Measurements from ENCODE around the gene CDC25B. TPM values are rescaled to one million over a fixed set of nuclear protein-coding genes. Genes with fewer than 3 reads are reported as not detected.

Gene CDC25B
- total RNA-seq, 1 experiment from 2014 or later = 223 TPM

DNA sequence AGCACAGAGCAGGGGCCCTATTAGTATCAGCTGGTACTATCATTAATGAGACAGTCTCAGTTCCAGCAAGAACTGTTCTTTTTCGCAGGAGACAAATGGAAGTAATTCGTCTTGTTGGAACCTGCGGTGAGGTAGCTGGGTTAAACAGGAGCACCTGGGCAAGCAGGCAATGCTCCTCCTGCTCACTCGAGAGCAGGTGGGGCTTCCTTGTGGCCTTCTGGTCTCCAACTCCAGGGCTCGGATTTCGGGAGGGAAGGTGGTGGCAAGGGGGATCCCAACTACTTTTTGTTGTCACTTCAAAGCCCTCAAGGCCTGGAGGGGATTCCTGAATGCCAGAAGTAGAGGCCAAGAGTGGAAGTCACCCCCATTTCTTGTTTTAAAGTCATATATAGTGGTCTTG lies 13.5 kb upstream of the CDC25B start:
- no peak overlapping the region for H3K27ac ChIP-seq (ENCODE audit: low read depth, low read length)
- TF ChIP-seq POLR2A (IDR thresholded peaks at IDR 0.05; ENCODE audit: borderline replicate concordance, extremely low read depth, insufficient read depth, insufficient read length) = peak; percentile 8
- no peak for TF ChIP-seq EGR1 (IDR thresholded peaks at IDR 0.05; ENCODE audit: low read depth)
- TF ChIP-seq, protein P1, sequence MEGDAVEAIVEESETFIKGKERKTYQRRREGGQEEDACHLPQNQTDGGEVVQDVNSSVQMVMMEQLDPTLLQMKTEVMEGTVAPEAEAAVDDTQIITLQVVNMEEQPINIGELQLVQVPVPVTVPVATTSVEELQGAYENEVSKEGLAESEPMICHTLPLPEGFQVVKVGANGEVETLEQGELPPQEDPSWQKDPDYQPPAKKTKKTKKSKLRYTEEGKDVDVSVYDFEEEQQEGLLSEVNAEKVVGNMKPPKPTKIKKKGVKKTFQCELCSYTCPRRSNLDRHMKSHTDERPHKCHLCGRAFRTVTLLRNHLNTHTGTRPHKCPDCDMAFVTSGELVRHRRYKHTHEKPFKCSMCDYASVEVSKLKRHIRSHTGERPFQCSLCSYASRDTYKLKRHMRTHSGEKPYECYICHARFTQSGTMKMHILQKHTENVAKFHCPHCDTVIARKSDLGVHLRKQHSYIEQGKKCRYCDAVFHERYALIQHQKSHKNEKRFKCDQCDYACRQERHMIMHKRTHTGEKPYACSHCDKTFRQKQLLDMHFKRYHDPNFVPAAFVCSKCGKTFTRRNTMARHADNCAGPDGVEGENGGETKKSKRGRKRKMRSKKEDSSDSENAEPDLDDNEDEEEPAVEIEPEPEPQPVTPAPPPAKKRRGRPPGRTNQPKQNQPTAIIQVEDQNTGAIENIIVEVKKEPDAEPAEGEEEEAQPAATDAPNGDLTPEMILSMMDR (IDR thresholded peaks at IDR 0.05 in 2 of 3, conservative IDR thresholded peaks at IDR 0.05 in 1 of 3; ENCODE audit: borderline replicate concordance in 1 of 3, insufficient read depth in 1 of 3, low read depth in 2 of 3, low read length in 2 of 3) = no peak
- no peak overlapping the region for H3K9ac ChIP-seq (ENCODE audit: low read length)
- no peaks in the 10 kb centered on the region for H3K9me3 ChIP-seq (ENCODE audit: control insufficient read depth in 1 of 2, insufficient read depth in 1 of 2, low read depth in 1 of 2, low read length in 2 of 2)
- intact Hi-C loops (cut with micrococcal nuclease) = no loop called here
- H2AFZ ChIP-seq (ENCODE audit: low read depth, low read length, poor library complexity, severe bottlenecking) = no peak overlapping the region
- H3K4me3 ChIP-seq (replicated peaks in 1 of 2; ENCODE audit: low read depth in 1 of 2, low read length in 2 of 2) = no peak overlapping the region
- ChIA-PET POLR2A (no interaction called here), RAD21 (ENCODE audit: low non-redundant PET in 1 of 2, low total read pairs in 2 of 2, uncharacterized antibody in 2 of 2, unreplicated experiment in 2 of 2) (no interaction called here), CTCF (no interaction called here)
- peaks cover 0 to 8% of the 10 kb centered on the region in 2 experiments; a peak in 1 of 4 replicates for H3K36me3 ChIP-seq (ENCODE audit: control insufficient read depth in 1 of 2, insufficient read depth in 2 of 2, low read length in 2 of 2)
- H3K79me2 ChIP-seq (ENCODE audit: insufficient read depth, low read length) = peaks cover 27% of the 10 kb centered on the region
- ATAC-seq = no peak
- no peaks in the 10 kb centered on the region for H4K20me1 ChIP-seq (ENCODE audit: insufficient read depth)
- BruUV-seq (replicated peaks) = no TSS peak
- H3K9me2 ChIP-seq (ENCODE audit: insufficient read depth) = no peaks in the 10 kb centered on the region
- H3K4me1 ChIP-seq (ENCODE audit: control insufficient read depth in 1 of 2, insufficient read depth in 2 of 2, low read length in 2 of 2) = peaks cover 13 to 33% of the 10 kb centered on the region in 2 experiments; a peak in 3 of 4 replicates
- no peak for DNase-seq (ENCODE audit: low read depth, low spot score)
- H3K4me2 ChIP-seq (ENCODE audit: low read length) = no peak overlapping the region
- H3K27me3 ChIP-seq (ENCODE audit: insufficient read depth, low read length) = no peaks in the 10 kb centered on the region

DNA sequence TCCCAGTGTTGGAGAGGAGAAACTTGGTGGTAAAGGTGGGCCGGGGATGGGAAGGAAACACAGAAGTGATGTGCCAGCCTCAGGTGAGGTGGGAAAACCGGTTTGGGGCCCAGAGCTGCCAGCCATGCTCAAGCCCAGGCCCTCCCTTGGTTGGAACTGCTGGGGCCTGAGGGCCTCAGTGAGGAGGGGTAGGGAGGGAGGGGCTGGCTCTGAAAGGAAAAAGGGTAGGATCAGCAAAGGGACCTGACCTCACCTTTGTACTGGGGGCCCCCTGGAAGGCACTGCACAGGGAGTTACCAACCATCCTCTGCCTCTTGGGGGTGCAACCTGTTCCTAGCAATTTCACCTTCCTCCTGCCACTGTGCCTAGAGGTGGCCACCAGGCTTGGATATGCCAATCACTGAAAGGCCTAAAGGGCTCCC lies 13.0 kb upstream of the CDC25B start:
- Histone ChIP-seq H4K20me1 (ENCODE audit: insufficient read depth) (no peaks in the 10 kb centered on the region), H3K4me2 (ENCODE audit: low read length) (no peak overlapping the region), H3K4me1 (ENCODE audit: control insufficient read depth in 1 of 2, insufficient read depth in 2 of 2, low read length in 2 of 2) (peaks cover 15 to 35% of the 10 kb centered on the region in 2 experiments; a peak in 3 of 4 replicates), H3K9ac (ENCODE audit: low read length) (no peak overlapping the region), H3K4me3 (replicated peaks in 1 of 2; ENCODE audit: low read depth in 1 of 2, low read length in 2 of 2) (no peak overlapping the region), H3K36me3 (ENCODE audit: control insufficient read depth in 1 of 2, insufficient read depth in 2 of 2, low read length in 2 of 2) (peaks cover 0 to 8% of the 10 kb centered on the region in 2 experiments; a peak in 1 of 4 replicates), H3K79me2 (ENCODE audit: insufficient read depth, low read length) (peaks cover 27% of the 10 kb centered on the region), H3K9me2 (ENCODE audit: insufficient read depth) (no peaks in the 10 kb centered on the region), H3K9me3 (ENCODE audit: control insufficient read depth in 1 of 2, insufficient read depth in 1 of 2, low read depth in 1 of 2, low read length in 2 of 2) (no peaks in the 10 kb centered on the region), H2AFZ (ENCODE audit: low read depth, low read length, poor library complexity, severe bottlenecking) (no peak overlapping the region), H3K27ac (ENCODE audit: low read depth, low read length) (no peak overlapping the region), H3K27me3 (ENCODE audit: insufficient read depth, low read length) (no peaks in the 10 kb centered on the region)
- DNase-seq (ENCODE audit: low read depth, low spot score) = no peak
- BruUV-seq (replicated peaks) = no TSS peak
- no peak for ATAC-seq
- no peak for TF ChIP-seq ZFX (IDR thresholded peaks at IDR 0.05)
- TF ChIP-seq JUND (IDR thresholded peaks at IDR 0.05) = no peak
- TF ChIP-seq EGR1 (IDR thresholded peaks at IDR 0.05; ENCODE audit: low read depth) = no peak
- no peak for TF ChIP-seq POLR2A (IDR thresholded peaks at IDR 0.05; ENCODE audit: borderline replicate concordance, extremely low read depth, insufficient read depth, insufficient read length)
- TF ChIP-seq, protein P2, sequence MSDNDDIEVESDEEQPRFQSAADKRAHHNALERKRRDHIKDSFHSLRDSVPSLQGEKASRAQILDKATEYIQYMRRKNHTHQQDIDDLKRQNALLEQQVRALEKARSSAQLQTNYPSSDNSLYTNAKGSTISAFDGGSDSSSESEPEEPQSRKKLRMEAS (IDR thresholded peaks at IDR 0.05) = no peak
- TF ChIP-seq POLR2AphosphoS5 (IDR thresholded peaks at IDR 0.05; ENCODE audit: low read depth, low read length) = peak; percentile 17; the same call in 1 of the 2 replicates
- ChIA-PET POLR2A (no interaction called here), CTCF (no interaction called here), RAD21 (ENCODE audit: low non-redundant PET in 1 of 2, low total read pairs in 2 of 2, uncharacterized antibody in 2 of 2, unreplicated experiment in 2 of 2) (no interaction called here)
- intact Hi-C loops (cut with micrococcal nuclease) = no loop called here

All from HCT116 (cell line).